Erythroblast (primary cell): ENCODE measurements around the gene MRNIP.

Experiments
- GATA1 ChIP-seq: IDR thresholded peaks from 2 replicates; pipeline ENCODE4 v1.6.1; 2011; ENCODE audit warnings: low read depth, mild to moderate bottlenecking, control low read depth, low read length, moderate library complexity
- POLR2A ChIP-seq: IDR thresholded peaks from 2 replicates; pipeline ENCODE4 v1.6.1; 2011; ENCODE audit warnings: mild to moderate bottlenecking, low read length

DNA sequence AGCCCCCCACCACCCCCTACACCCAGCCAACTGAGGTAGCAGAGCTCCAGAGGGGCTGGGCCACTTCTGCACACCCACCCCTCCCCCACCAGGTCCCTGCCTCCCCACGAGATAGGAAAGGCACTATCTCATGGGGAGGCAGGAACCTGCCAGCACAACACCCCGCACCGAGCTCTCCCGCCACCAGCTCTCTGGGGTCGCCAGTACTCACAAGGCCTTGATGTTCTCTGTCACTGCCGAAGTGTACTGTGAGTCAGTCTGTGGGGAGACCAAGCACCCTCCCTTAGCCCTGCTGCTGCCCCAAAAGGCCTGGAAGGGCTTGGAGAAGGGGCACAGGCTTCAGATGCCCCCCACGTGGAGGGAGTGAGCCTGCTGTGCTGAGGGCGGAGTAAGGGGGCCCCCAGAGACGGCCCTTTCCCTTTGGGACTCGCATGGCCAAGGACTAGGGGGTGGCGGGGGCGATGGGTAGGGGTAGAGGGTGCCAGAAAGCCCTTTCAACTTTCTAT is 57.9 kb downstream of the MRNIP start:
- no peak for TF ChIP-seq POLR2A
- no peak for TF ChIP-seq GATA1
